Loucy (cell line): ENCODE measurements around the gene ZNF365.
"Not testable (repeated sequence)": the region's sequence is repeated elsewhere in the genome, so short reads cannot be mapped to it uniquely, and the experiment has no call there.

Experiments
- H2AFZ ChIP-seq: fragments of 200-600 bp; sonication (generic); 2 replicates; pipeline ENCODE4 v1.6.0; 2016; ENCODE audit warnings: antibody characterized with exemption, mild to moderate bottlenecking, low read length, moderate library complexity
- H3F3A ChIP-seq: fragments of 200-600 bp; 2 replicates; pipeline ENCODE4 v1.6.0; 2016; ENCODE audit warnings: antibody characterized with exemption, low read depth, mild to moderate bottlenecking
- H3K27me3 ChIP-seq: fragments of 200-600 bp; sonication (generic); 2 replicates; pipeline ENCODE4 v1.6.1; 2014; ENCODE audit warnings: low read length, mild to moderate bottlenecking; ENCODE audit not compliant: insufficient read depth, poor library complexity, severe bottlenecking
- H3K36me3 ChIP-seq: fragments of 200-600 bp; sonication (generic); 2 replicates; pipeline ENCODE4 v1.6.1; 2016; ENCODE audit warnings: low read length; ENCODE audit not compliant: insufficient read depth
- H3K4me1 ChIP-seq: fragments of 200-600 bp; sonication (generic); 2 replicates; pipeline ENCODE4 v1.5.1; 2014; ENCODE audit warnings: low read length, mild to moderate bottlenecking; ENCODE audit not compliant: insufficient read depth, poor library complexity, severe bottlenecking
- H3K4me2 ChIP-seq: fragments of 200-600 bp; sonication (generic); 2 replicates; pipeline ENCODE4 v1.6.0; 2014; ENCODE audit warnings: antibody characterized with exemption, low read length, low read depth, mild to moderate bottlenecking; ENCODE audit not compliant: poor library complexity, severe bottlenecking
- H3K4me3 ChIP-seq: fragments of 200-600 bp; sonication (generic); 2 replicates; pipeline ENCODE4 v1.5.1; 2014; ENCODE audit warnings: low read length, mild to moderate bottlenecking, mixed read lengths; ENCODE audit not compliant: poor library complexity, severe bottlenecking
- H3K79me2 ChIP-seq: fragments of 200-600 bp; sonication (generic); 2 replicates; pipeline ENCODE4 v1.6.1; 2014; ENCODE audit warnings: low read length; ENCODE audit not compliant: insufficient read depth
- H3K9ac ChIP-seq: fragments of 200-600 bp; sonication (generic); 2 replicates; pipeline ENCODE4 v1.6.0; 2014; ENCODE audit warnings: mild to moderate bottlenecking, low read depth, low read length, moderate library complexity; ENCODE audit not compliant: poor library complexity, severe bottlenecking
- H3K9me2 ChIP-seq: fragments of 200-600 bp; sonication (generic); replicated peaks from 2 replicates; pipeline ENCODE4 v1.6.1; 2016; ENCODE audit warnings: low read depth, low read length, mixed read lengths
- H3K9me3 ChIP-seq: fragments of 200-600 bp; sonication (generic); 2 replicates; pipeline ENCODE4 v1.6.1; 2014; ENCODE audit warnings: mild to moderate bottlenecking, antibody characterized with exemption, low read length, low read depth; ENCODE audit not compliant: insufficient read depth
- H4K20me1 ChIP-seq: fragments of 200-600 bp; sonication (generic); 2 replicates; pipeline ENCODE4 v1.6.0; 2014; ENCODE audit warnings: antibody characterized with exemption, low read length, mild to moderate bottlenecking; ENCODE audit not compliant: insufficient read depth, poor library complexity, severe bottlenecking
- EZH2phosphoT487 ChIP-seq: fragments of 200-600 bp; IDR thresholded peaks from 2 replicates; pipeline ENCODE4 v1.6.1; 2018; ENCODE audit warnings: antibody characterized with exemption, mild to moderate bottlenecking, moderate library complexity, borderline replicate concordance
- TF ChIP-seq, protein P1 (sequence below): fragments of 200-600 bp; sonication (generic); conservative IDR thresholded peaks from 2 replicates; pipeline ENCODE4 v1.5.1; 2014; ENCODE audit warnings: mild to moderate bottlenecking, antibody characterized with exemption, low read length

The ZNF365 gene

DNA sequence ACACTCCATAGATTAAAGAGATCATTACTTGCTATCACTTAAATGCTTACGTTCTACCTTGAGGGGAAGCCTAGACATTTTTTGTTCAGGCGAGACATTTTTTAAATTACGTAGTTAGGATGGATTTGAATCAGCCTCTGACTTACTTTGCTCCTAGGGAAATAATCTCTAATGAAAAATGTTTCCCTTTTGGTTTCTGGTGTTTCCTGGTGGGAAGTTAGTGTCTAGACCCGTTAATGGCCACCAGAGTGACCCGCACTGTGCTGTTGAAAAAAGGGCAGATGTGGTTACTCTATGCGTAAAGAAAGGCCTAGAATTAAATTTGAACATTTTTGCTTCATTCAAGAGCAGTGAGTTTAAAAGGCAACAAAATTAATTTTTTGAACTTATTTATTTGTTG, 3.8 kb downstream of the ZNF365 start:
- H3K4me3 ChIP-seq: no peak overlapping the region
- no peak for TF ChIP-seq EZH2phosphoT487
- TF ChIP-seq, protein P1, sequence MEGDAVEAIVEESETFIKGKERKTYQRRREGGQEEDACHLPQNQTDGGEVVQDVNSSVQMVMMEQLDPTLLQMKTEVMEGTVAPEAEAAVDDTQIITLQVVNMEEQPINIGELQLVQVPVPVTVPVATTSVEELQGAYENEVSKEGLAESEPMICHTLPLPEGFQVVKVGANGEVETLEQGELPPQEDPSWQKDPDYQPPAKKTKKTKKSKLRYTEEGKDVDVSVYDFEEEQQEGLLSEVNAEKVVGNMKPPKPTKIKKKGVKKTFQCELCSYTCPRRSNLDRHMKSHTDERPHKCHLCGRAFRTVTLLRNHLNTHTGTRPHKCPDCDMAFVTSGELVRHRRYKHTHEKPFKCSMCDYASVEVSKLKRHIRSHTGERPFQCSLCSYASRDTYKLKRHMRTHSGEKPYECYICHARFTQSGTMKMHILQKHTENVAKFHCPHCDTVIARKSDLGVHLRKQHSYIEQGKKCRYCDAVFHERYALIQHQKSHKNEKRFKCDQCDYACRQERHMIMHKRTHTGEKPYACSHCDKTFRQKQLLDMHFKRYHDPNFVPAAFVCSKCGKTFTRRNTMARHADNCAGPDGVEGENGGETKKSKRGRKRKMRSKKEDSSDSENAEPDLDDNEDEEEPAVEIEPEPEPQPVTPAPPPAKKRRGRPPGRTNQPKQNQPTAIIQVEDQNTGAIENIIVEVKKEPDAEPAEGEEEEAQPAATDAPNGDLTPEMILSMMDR: no peak
- peaks cover 29% of the 10 kb centered on the region for H3K4me1 ChIP-seq
- H3K79me2 ChIP-seq: no peaks in the 10 kb centered on the region
- H3K36me3 ChIP-seq: no peaks in the 10 kb centered on the region
- H2AFZ ChIP-seq: no peak overlapping the region
- H3K9ac ChIP-seq: no peak overlapping the region
- H3K27me3 ChIP-seq: no peaks in the 10 kb centered on the region
- no peak overlapping the region for H3K4me2 ChIP-seq
- no peaks in the 10 kb centered on the region for H3F3A ChIP-seq
- no peaks in the 10 kb centered on the region for H3K9me2 ChIP-seq
- H3K9me3 ChIP-seq: no peaks in the 10 kb centered on the region
- no peaks in the 10 kb centered on the region for H4K20me1 ChIP-seq

DNA sequence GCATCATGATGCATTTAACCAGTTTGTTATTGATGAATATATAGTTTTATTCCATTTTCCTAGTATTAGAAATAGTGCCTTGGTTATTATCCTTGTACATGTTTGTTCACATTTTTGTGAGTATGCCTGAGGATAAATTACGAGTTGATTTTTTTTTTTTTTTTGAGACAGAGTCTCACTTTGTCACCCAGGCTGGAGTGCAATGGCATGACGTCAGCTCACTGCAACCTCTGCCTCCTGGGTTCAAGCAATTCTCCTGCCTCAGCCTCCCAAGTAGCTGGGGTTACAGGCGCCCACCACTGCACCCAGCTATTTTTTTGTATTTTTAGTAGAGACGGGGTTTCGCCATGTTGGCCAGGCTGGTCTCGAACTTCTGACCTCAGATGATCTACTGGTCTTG, 4.7 kb downstream of the ZNF365 start:
- H3K9me2 ChIP-seq, H3K9ac ChIP-seq, H2AFZ ChIP-seq, H3K9me3 ChIP-seq, H3K4me2 ChIP-seq, H3F3A ChIP-seq, H3K27me3 ChIP-seq, H3K79me2 ChIP-seq, H3K4me3 ChIP-seq, H4K20me1 ChIP-seq, H3K36me3 ChIP-seq: not testable (repeated sequence)
- peaks cover 32% of the 10 kb centered on the region for H3K4me1 ChIP-seq

DNA sequence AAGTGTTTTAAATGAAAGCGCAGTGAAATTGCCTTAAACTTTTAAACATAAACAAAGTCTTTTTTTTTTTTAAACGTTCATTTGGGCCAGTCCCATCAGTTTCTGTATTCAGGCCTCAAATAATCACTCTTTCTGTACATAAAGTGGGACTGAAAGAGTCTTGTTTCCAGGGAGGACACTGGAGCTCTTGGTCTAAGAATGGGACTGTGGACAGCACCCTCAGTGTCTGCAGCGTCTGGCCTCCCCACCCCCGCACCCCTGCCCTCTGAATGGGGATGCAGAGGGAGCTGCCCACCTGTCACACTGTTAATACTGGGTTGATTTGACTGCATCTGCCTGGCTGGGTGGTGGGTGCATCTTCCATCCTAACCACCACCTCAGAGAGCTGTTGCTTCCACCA, 5.2 kb downstream of the ZNF365 start:
- Histone ChIP-seq H3K36me3 (no peaks in the 10 kb centered on the region), H2AFZ (no peak overlapping the region), H3K9ac (no peak overlapping the region), H3K27me3 (no peaks in the 10 kb centered on the region), H3K9me2 (no peaks in the 10 kb centered on the region), H4K20me1 (no peaks in the 10 kb centered on the region), H3F3A (peaks cover 8% of the 10 kb centered on the region), H3K4me2 (no peak overlapping the region), H3K4me3 (no peak overlapping the region), H3K4me1 (peaks cover 33% of the 10 kb centered on the region), H3K79me2 (no peaks in the 10 kb centered on the region), H3K9me3 (no peaks in the 10 kb centered on the region)
- TF ChIP-seq, protein P1: no peak
- TF ChIP-seq EZH2phosphoT487: no peak

DNA sequence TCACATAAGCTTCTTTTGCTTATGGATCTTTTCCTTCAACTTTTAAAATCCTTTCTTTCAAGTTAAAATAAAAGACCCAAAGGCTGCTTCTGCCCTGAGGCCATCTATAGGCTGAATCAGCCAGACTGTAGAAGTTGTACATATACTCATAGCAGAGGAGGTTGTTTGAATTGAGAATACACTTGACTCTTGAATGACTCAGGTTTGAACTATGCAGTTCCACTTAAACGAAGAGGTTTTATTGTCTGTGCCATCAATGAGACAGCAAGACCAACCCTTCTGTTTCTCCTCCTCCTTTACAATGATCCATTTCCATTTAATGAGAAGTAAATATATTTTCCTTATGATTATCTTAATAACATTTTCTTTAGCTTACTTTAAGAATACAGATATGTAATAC, 5.8 kb downstream of the ZNF365 start:
- no peak overlapping the region for H3K9ac ChIP-seq
- no peaks in the 10 kb centered on the region for H3K79me2 ChIP-seq
- no peak for TF ChIP-seq EZH2phosphoT487
- TF ChIP-seq, protein P1: no peak
- peaks cover 33% of the 10 kb centered on the region for H3K4me1 ChIP-seq
- H3K4me3 ChIP-seq: no peak overlapping the region
- no peaks in the 10 kb centered on the region for H3K36me3 ChIP-seq
- H3K9me2 ChIP-seq: no peaks in the 10 kb centered on the region
- H3F3A ChIP-seq: peaks cover 12% of the 10 kb centered on the region
- H3K9me3 ChIP-seq: no peaks in the 10 kb centered on the region
- H3K4me2 ChIP-seq: no peak overlapping the region
- no peaks in the 10 kb centered on the region for H3K27me3 ChIP-seq
- no peak overlapping the region for H2AFZ ChIP-seq
- no peaks in the 10 kb centered on the region for H4K20me1 ChIP-seq
